PC-3 (cell line): ENCODE data around the gene DLK1.

Experiments
- CTCF ChIP-seq: fragments of 300-600 bp; sonication (generic); conservative IDR thresholded peaks from 2 replicates; pipeline ENCODE4 v1.5.1; 2017; ENCODE audit warnings: antibody characterized with exemption, low read depth, mild to moderate bottlenecking, low read length
- EZH2 ChIP-seq: fragments of 300-600 bp; sonication (generic); IDR thresholded peaks from one replicate; pipeline ENCODE4 v1.6.1; 2017; ENCODE audit warnings: antibody characterized with exemption, mild to moderate bottlenecking, low read length; ENCODE audit not compliant: unreplicated experiment

- TF ChIP-seq CTCF, result no peak
- no peak for TF ChIP-seq EZH2
Measured at GRCh38 chr14:100682749-100683148, 43.9 kb upstream of the DLK1 start.
